GM23338 (cell line): ENCODE data around the gene TSPAN32.

Source experiments
- EZH2 ChIP-seq: fragments of 200-600 bp; sonication (generic); IDR thresholded peaks from one replicate; pipeline ENCODE4 v1.8.0; 2017; ENCODE audit warnings: antibody characterized with exemption, mild to moderate bottlenecking, low read depth; ENCODE audit not compliant: unreplicated experiment
- EZH2phosphoT487 ChIP-seq: fragments of 200-600 bp; sonication (generic); IDR thresholded peaks from one replicate; pipeline ENCODE4 v1.8.1; 2018; ENCODE audit warnings: antibody characterized with exemption; ENCODE audit not compliant: unreplicated experiment
- JUNB ChIP-seq: IDR thresholded peaks from one replicate; pipeline ENCODE4 v1.6.1; 2016; ENCODE audit warnings: antibody characterized with exemption; ENCODE audit not compliant: unreplicated experiment
- POLR2AphosphoS5 ChIP-seq: IDR thresholded peaks from 2 replicates; pipeline ENCODE4 v1.6.1; 2016; ENCODE audit warnings: antibody characterized with exemption, low read depth
- ZNF462 ChIP-seq: fragments of 250-450 bp; sonication (Bioruptor Pico); IDR thresholded peaks from 2 replicates; pipeline ENCODE4 v1.5.0; 2020; ENCODE audit warnings: mild to moderate bottlenecking, moderate library complexity
- TF ChIP-seq, protein P1 (sequence below), 2 experiments: fragments of 200-600 bp in 1 of 2; sonication (generic) in 1 of 2; conservative IDR thresholded peaks; 2 replicates each; pipeline versions ENCODE4 v1.5.1 to v1.6.1; 2016 to 2017; ENCODE audit warnings: antibody characterized with exemption in 2 of 2, low read depth in 2 of 2, mild to moderate bottlenecking in 2 of 2, moderate library complexity in 1 of 2

- TF ChIP-seq EZH2phosphoT487 (no peak), EZH2 (no peak), JUNB (no peak), POLR2AphosphoS5 (no peak), ZNF462 (CRISPR knock-in tag) (no peak)
- TF ChIP-seq, protein P1, sequence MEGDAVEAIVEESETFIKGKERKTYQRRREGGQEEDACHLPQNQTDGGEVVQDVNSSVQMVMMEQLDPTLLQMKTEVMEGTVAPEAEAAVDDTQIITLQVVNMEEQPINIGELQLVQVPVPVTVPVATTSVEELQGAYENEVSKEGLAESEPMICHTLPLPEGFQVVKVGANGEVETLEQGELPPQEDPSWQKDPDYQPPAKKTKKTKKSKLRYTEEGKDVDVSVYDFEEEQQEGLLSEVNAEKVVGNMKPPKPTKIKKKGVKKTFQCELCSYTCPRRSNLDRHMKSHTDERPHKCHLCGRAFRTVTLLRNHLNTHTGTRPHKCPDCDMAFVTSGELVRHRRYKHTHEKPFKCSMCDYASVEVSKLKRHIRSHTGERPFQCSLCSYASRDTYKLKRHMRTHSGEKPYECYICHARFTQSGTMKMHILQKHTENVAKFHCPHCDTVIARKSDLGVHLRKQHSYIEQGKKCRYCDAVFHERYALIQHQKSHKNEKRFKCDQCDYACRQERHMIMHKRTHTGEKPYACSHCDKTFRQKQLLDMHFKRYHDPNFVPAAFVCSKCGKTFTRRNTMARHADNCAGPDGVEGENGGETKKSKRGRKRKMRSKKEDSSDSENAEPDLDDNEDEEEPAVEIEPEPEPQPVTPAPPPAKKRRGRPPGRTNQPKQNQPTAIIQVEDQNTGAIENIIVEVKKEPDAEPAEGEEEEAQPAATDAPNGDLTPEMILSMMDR (conservative IDR thresholded peaks at IDR 0.05; ENCODE audit: low read depth in 2 of 2) = no peak
These were observed 43.2 kb downstream of the TSPAN32 start for GRCh38 chr11:2345050-2345449.
